Inferior parietal cortex (tissue), 1 donor: ENCODE data around the gene HEG1.

Source experiments
- DNase-seq: peaks from one replicate; pipeline ENCODE4 v3.0.0-alpha.2; 2016; ENCODE audit errors: extremely low spot score

Gene HEG1

DNA sequence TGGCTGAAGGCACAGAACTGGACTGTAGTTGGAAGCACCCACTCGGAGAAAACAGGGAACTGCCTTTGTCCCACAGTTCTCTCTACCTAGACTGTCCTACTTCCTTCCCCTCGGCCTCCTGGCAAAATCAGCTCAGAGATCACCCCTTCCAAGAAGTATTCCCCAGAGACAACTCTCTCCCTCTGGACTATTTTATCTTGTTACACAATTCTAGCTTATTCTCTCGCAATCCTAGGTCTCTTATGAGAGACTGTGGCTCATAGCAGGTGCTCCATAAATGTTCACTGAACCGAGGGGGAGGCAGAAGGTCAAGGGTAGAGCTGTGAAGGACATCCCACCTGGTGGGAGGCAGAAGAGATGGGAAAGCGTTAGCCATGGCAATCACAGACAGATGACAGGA, 10.6 kb downstream of the HEG1 start:
- no peak for DNase-seq

GRCh38 chr3:125043599-125044151, 12.1 kb downstream of the HEG1 start:
- DNase-seq, result no peak

GRCh38 chr3:125042725-125043406, 12.9 kb downstream of the HEG1 start:
- no peak for DNase-seq

- peak; percentile 51 for DNase-seq
Measured at GRCh38 chr3:125039131-125040100, 16.4 kb downstream of the HEG1 start.

- no peak for DNase-seq
Measured at GRCh38 chr3:125037498-125038150, 18.2 kb downstream of the HEG1 start.

DNA sequence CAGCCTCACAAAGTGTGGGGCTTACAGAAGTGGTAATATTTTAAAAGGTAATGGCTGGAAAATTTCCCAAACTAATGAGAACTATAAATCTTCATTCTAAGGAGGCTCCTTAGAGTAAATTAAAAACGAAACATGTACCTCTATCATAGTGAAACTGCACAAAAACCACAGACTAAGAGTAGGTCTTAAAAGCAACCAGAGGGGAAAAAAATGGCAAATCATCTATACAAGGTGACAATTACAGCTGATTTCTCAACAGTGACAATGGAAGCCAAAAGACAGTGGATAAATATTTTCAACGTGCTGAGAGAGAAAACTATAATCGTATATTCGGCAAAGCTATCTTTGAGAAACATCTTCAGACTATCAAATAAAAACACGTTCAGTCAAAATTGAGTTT, 20.6 kb downstream of the HEG1 start:
- no peak for DNase-seq

GRCh38 chr3:125033616-125034015, 22.2 kb downstream of the HEG1 start:
- DNase-seq, result no peak

DNA sequence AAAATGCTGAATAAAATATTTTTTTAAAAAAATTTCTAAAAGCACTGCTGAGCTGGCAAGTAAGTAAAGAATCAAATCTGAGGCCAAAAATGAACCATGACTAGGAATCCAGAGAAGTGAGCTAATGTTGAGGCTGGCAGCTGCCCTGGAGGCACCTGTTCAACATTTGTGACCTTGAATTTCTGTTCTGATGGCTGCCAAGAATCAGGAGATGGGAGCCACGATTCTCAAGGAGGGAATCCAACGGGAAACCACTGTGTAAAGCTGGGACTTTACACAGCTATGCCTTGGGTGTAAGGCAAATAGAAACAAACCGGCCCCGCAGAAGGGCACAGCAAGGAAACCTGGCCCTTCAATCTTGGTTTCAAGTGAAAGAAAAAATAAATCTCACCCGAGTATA, 22.7 kb downstream of the HEG1 start:
- no peak for DNase-seq

- DNase-seq, result no peak
Measured at GRCh38 chr3:125032683-125033082, 23.1 kb downstream of the HEG1 start.

DNA sequence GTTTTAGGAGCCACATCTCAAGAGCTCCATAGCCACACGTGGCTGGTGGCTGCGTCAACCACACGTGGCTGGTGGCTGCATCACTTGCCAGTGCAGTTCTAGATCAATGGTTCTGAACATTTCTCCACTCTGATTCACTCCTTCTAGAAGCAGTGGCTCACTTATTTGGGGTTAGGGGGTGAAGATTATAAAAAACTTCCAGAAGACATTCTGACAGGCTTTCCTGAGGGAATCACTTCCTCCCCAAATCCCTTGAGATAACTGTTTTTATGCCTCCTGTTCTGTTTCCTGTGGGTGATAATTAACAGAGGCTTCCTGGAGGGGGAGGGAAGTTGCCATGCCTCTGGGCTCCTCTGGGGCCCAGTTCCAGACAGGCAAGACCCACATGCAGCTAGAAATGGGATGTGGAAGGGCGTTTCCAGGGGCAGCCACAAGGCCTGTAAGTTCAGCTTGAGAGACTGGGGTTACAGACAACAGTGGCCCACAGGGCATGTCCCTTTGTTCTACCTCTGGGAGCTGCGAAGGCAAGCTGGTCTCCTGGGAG, 23.6 kb downstream of the HEG1 start:
- DNase-seq, result no peak

- DNase-seq, result no peak
Measured at GRCh38 chr3:125031544-125031943, 24.3 kb downstream of the HEG1 start.

GRCh38 chr3:125028657-125029056, 27.1 kb downstream of the HEG1 start:
- DNase-seq, result no peak

GRCh38 chr3:125025642-125026041, 30.2 kb downstream of the HEG1 start:
- DNase-seq, result no peak

DNA sequence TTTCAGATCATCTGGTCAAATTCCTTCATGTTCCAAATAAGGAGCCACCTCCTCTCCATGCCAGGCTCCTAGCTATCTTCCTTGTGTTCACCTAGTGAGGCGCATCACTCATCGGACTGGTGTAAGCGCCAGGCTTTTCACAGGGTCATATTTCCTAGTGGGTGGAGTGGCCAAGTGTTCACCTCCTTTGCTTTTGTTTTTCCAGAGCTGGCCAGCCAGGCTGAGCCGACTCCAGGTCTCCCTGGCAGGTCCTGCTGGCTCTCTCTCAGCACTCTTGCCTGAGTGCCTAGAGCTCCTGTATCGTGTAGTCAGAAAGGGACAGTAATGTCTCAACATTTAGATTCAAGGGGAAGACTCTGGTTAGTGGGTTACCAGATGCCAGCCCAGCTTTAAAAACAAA, 31.0 kb downstream of the HEG1 start:
- no peak for DNase-seq

DNA sequence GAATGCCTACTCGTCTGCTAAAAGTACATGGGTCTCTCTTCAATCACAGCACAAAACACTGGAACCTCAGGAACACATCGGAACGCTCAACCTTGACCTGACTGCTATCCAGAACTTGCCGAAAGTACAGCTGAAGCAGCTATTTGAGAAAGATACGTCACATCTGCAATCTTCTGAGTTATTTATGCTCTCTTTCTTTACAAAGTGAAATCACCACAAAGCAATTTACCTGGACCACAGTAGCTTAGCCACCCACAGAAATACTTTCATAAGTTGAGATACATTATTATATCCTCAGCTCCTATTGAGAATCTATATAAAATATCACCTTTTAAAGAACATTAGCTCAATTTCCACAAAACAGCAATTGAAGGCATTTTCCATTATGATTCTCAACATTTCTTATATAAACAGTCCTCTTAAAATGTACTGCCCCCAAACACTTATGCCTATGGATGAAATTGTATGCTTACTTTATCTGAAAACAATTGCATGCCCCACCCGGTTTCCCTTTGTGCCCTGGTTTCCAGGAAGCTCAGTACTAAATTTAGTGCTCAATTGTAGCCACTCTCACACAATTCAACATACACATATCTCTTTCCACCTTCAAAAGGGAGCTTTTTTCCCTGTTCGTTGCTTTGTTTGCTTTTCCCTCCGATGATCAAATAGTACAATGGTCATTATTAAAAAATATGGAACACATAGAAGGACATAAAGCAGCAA, 31.8 kb downstream of the HEG1 start:
- no peak for DNase-seq

- DNase-seq, result no peak
Measured at GRCh38 chr3:125022206-125022605, 33.6 kb downstream of the HEG1 start.

DNA sequence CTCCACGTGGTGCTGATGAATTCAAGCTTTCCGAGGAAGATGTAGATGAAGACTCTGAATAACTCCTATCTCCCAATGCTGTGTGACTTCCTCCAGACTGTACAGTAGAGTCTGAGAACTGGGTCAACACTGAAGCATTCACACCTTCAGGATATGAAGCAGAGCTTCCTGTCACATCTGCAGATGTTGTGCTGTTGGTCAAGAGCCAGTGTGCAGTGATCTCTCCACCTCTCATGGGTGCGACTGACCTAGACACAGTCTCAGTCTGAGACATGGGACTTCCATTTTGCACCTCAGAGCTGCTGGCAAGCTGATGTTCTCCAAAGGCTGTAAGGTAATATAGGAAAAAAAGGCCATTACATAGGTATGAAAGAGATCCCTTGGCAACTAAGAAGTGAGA, 36.5 kb downstream of the HEG1 start:
- DNase-seq, result no peak

DNA sequence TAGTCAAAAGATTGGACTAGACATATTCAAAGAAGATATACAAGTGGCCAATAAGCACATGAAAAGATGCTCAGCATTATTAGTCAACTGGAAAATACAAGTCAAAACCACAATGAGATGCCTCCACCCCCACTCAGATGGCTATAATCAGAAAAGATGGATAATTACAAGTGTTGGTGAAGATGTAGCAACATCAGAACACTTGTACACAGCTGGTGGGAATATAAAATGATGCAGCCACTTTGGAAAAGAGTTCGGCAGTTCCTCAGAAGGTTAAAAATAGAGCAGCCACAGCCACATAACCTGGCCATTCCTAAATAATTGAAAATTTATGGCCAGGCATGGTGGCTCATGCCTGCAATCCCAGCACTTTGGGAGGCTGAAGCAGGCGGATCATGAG, 38.4 kb downstream of the HEG1 start:
- DNase-seq, result no peak

DNA sequence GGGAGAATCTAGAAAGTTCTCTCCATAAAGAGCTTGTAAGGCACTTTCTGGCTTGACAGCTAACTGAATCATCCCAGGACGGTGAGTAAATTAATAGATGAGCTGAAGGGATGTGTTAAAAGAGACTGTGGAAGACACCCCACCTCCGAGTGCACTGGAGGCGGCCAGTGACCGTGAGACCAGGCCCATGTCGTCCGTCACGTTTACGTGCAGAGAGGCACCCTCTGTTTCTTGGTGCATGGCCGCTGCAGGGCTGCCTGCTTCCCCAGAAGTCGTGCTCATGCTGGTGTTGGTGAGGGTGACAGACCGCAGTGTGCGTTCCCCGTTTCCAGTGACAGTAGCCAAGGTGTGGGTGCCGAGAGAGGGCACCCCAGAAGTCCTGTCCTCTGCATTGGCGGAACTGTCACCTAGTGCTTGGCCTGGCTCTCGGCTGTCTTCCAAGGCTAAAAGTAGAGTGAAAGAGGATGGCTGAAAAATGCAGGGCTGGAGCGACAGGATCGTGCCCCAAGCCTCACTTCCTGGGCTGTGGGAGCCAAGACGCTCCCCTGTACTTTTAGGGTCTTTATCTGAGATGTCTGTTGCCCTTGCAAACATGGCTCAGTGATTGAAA, 41.1 kb downstream of the HEG1 start:
- DNase-seq, result no peak

GRCh38 chr3:125013095-125013494, 42.7 kb downstream of the HEG1 start:
- no peak for DNase-seq

- DNase-seq, result no peak
Measured at GRCh38 chr3:125011941-125012340, 43.9 kb downstream of the HEG1 start.
